Activated B cell treated with CpG ODN at 0.5 μM for 24 hours (primary cell): ENCODE results near the gene CFAP61. TPM values are rescaled to one million over a fixed set of nuclear protein-coding genes. Genes with fewer than 3 reads are reported as not detected.

Source experiments
- ATAC-seq: fragments of 200-7000 bp; cut with Tn5 transposase; one replicate; pipeline ENCODE4 v1.10.0; 2021; ENCODE audit warnings: low read depth, mild to moderate bottlenecking, moderate library complexity
- CTCF ChIA-PET: fragments of 350-600 bp; sonication (Branson Sonifier 250); formaldehyde crosslinking; loops from one replicate; lab custom pipeline; 2021; ENCODE audit warnings: antibody characterized with exemption; lab: Charles Lee
- POLR2A ChIA-PET: fragments of 350-600 bp; sonication (Branson Sonifier 250); formaldehyde crosslinking; loops from one replicate; lab custom pipeline; 2021; ENCODE audit warnings: antibody characterized with exemption; lab: Charles Lee
- DNase-seq: peaks from one replicate; pipeline ENCODE4 v3.0.0; 2022
- H3K27ac Mint-ChIP-seq: one replicate; pipeline ENCODE4 v1.8.0; 2020; ENCODE audit warnings: mixed read lengths
- H3K27me3 Mint-ChIP-seq: one replicate; pipeline ENCODE4 v1.8.0; 2021; ENCODE audit warnings: mixed read lengths
- H3K36me3 Mint-ChIP-seq: one replicate; pipeline ENCODE4 v1.8.0; 2021; ENCODE audit warnings: low read depth, mixed read lengths
- H3K4me1 Mint-ChIP-seq: one replicate; pipeline ENCODE4 v1.8.0; 2021; ENCODE audit warnings: mixed read lengths
- H3K4me3 Mint-ChIP-seq: one replicate; pipeline ENCODE4 v1.8.0; 2020; ENCODE audit warnings: mild to moderate bottlenecking, mixed read lengths
- H3K9me3 Mint-ChIP-seq: one replicate; pipeline ENCODE4 v1.8.0; 2020; ENCODE audit warnings: mixed read lengths
- CTCF ChIP-seq: fragments of 200-600 bp; IDR thresholded peaks from one replicate; pipeline ENCODE4 v1.8.0; 2022; ENCODE audit warnings: antibody characterized with exemption, mild to moderate bottlenecking
- intact Hi-C: fragments of 100-400 bp; cut with micrococcal nuclease; formaldehyde crosslinking; loops from one replicate; pipeline ENCODE4 v1.15.1; 2024
- total RNA-seq: library from RNA; stranded (reverse); gene quantifications from 2 replicates; pipeline ENCODE4 v1.2.3, GENCODE V29; 2022

CFAP61 gene
- total RNA-seq, 1 donor from 2014 or later, result not detected

- peaks cover 7% of the 10 kb centered on the region for H3K9me3 Mint-ChIP-seq
- ATAC-seq, result no peak
- DNase-seq, result no peak
- no peaks in the 10 kb centered on the region for H3K27me3 Mint-ChIP-seq
- no peaks in the 10 kb centered on the region for H3K36me3 Mint-ChIP-seq
- no peak overlapping the region for H3K27ac Mint-ChIP-seq
- ChIA-PET CTCF (no interaction called here), POLR2A (no interaction called here)
- no peak for TF ChIP-seq CTCF
- peaks cover 8% of the 10 kb centered on the region for H3K4me1 Mint-ChIP-seq
- intact Hi-C loops, result no loop called here
- H3K4me3 Mint-ChIP-seq, result no peak overlapping the region
These were observed 268.8 kb downstream of the CFAP61 start for GRCh38 chr20:20321134-20321533.

- CTCF ChIA-PET, result no interaction called here
- POLR2A ChIA-PET, result no interaction called here
- Mint-ChIP-seq H3K9me3 (peaks cover 7% of the 10 kb centered on the region), H3K27ac (no peak overlapping the region), H3K27me3 (no peaks in the 10 kb centered on the region), H3K4me1 (peaks cover 8% of the 10 kb centered on the region), H3K4me3 (no peak overlapping the region), H3K36me3 (no peaks in the 10 kb centered on the region)
- ATAC-seq (no peak), DNase-seq (no peak)
- no peak for TF ChIP-seq CTCF
- intact Hi-C loops, result no loop called here
These were observed 269.6 kb downstream of the CFAP61 start for GRCh38 chr20:20321917-20322316.

GRCh38 chr20:20322912-20323311 lies 270.6 kb downstream of the CFAP61 start:
- Mint-ChIP-seq H3K9me3 (peaks cover 7% of the 10 kb centered on the region), H3K27me3 (no peaks in the 10 kb centered on the region), H3K36me3 (no peaks in the 10 kb centered on the region), H3K27ac (no peak overlapping the region), H3K4me1 (no peaks in the 10 kb centered on the region), H3K4me3 (no peak overlapping the region)
- no peak for DNase-seq
- intact Hi-C loops, result no loop called here
- ATAC-seq, result no peak
- ChIA-PET CTCF (no interaction called here), POLR2A (no interaction called here)
- TF ChIP-seq CTCF, result no peak

GRCh38 chr20:20327746-20328145 lies 275.4 kb downstream of the CFAP61 start:
- no peak overlapping the region for H3K27ac Mint-ChIP-seq
- intact Hi-C loops, result no loop called here
- TF ChIP-seq CTCF, result no peak
- ATAC-seq (no peak), DNase-seq (no peak)
- H3K36me3 Mint-ChIP-seq, result no peaks in the 10 kb centered on the region
- CTCF ChIA-PET, result no interaction called here
- H3K27me3 Mint-ChIP-seq, result peaks cover 2% of the 10 kb centered on the region
- POLR2A ChIA-PET, result interaction anchor here (0.7 kb wide), 1 partner anchor 283 kb away, joined by 9 read pairs; no protein-coding TSS in a partner anchor
- H3K4me3 Mint-ChIP-seq, result no peak overlapping the region
- no peaks in the 10 kb centered on the region for H3K9me3 Mint-ChIP-seq
- H3K4me1 Mint-ChIP-seq, result no peaks in the 10 kb centered on the region

- H3K9me3 Mint-ChIP-seq, result no peaks in the 10 kb centered on the region
- H3K4me3 Mint-ChIP-seq, result no peak overlapping the region
- no peak for TF ChIP-seq CTCF
These were observed 277.2 kb downstream of the CFAP61 start for GRCh38 chr20:20329564-20329963.

More at GRCh38 chr20:20329564-20329963, 277.2 kb downstream of the CFAP61 start:
- CTCF ChIA-PET, result no interaction called here
- intact Hi-C loops, result no loop called here
- Mint-ChIP-seq H3K27ac (no peak overlapping the region), H3K36me3 (no peaks in the 10 kb centered on the region), H3K27me3 (peaks cover 2% of the 10 kb centered on the region), H3K4me1 (peaks cover 14% of the 10 kb centered on the region)
- POLR2A ChIA-PET, result no interaction called here
- DNase-seq (no peak), ATAC-seq (no peak)
